Right cardiac atrium (tissue), 5 donors: ENCODE measurements around the gene NACAD. TPM values are rescaled to one million over a fixed set of nuclear protein-coding genes. Genes with fewer than 3 reads are reported as not detected.
A peak's percentile ranks its signal among the peaks of the same experiment; 100 is the strongest.

Experiments
- ATAC-seq, 2 donors: fragments of 200-7000 bp; cut with Tn5 transposase; one replicate each; pipeline versions ENCODE4 v1.8.0 to v1.9.1; 2020; ENCODE audit warnings: moderate library complexity in 2 of 2, mild to moderate bottlenecking in 1 of 2
- DNase-seq, 3 donors: peaks; one replicate each; pipeline ENCODE4 v3.0.0-alpha.2; 2020
- H3K27ac ChIP-seq: one replicate; pipeline ENCODE4 v1.5.1; 2013; ENCODE audit warnings: mild to moderate bottlenecking, low read length, control low read depth, moderate library complexity
- H3K27me3 ChIP-seq: one replicate; pipeline ENCODE4 v1.6.1; 2013; ENCODE audit not compliant: control insufficient read depth, insufficient read depth
- H3K4me1 ChIP-seq: one replicate; pipeline ENCODE4 v1.6.1; 2013; ENCODE audit warnings: low read length; ENCODE audit not compliant: control insufficient read depth, insufficient read depth
- H3K4me3 ChIP-seq: one replicate; pipeline ENCODE4 v1.5.1; 2013; ENCODE audit warnings: low read length, control low read depth
- H3K9me3 ChIP-seq: one replicate; pipeline ENCODE4 v1.6.1; 2013; ENCODE audit warnings: low read length; ENCODE audit not compliant: control insufficient read depth
- WGBS: extraction: QIAGEN DNeasy Blood & Tissue Kit; methylation state at CpG from one replicate; pipeline ENCODE4 v1.1.7; 2013; 5-methylcytosine and 5-hydroxymethylcytosine counted together
- intact Hi-C, 4 donors: fragments of 100-400 bp; cut with DNase I; formaldehyde crosslinking; loops; one replicate each; pipeline versions ENCODE4 v1.11.0 to v1.14.0; 2022 to 2023
- polyA plus RNA-seq: library from polyadenylated mRNA; stranded (reverse); fragments of 200-250 nt; gene quantifications from one replicate; pipeline ENCODE4 v1.2.3, GENCODE V29; 2013
- total RNA-seq, 4 donors: library from RNA; stranded (reverse); fragmentation: NEBNext Ultra II Directional; extraction: Animal tissue kit (Norgen Biotek cat#: 25700); gene quantifications; one replicate each; pipeline ENCODE4 v1.2.1, GENCODE V29; 2021
- donor health status: healthy with polysubstance abuse.
- donor health status: DM: no; HTN: yes; CAD: no.
- donor health status: DM: no; HTN: no; CAD: no.
- donor health status: DM: no; HTN: yes; CAD: no; lungs with severe emphysema.
- donor health status: DM: yes; HTN: yes; CAD: no.

The NACAD gene
- total and polyA plus RNA-seq, 5 donors = 3.2 to 6.5 (median 4.8) TPM

DNA sequence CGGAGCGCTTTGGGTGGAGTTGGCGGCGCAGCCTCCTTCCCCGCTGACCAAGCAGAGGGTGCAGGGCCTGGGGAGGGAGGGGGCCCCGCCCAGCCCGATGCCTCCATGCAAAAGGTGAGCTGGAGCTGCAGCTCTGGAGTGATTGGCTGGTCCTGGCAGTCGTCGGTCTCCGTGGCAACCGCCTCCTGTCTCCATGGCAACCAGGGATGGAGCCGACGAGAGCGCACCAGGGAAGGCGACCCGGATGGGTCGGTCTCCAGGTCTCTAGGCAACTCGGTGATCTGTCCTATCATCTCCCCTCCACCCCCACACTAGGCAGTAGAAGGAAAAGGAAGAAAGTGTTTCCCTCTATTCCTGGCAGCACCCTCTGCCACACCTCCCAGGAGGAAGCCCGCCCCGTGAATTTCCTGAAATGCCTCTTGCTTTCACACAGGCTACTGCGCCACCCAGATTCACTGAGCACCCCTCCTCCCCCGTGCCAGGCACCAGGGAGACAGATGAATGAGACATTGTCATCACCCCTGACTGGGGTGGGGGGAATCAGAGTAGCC, 647 bp upstream of the NACAD start:
- intact Hi-C loops = no loop called here
- DNase-seq (peak; percentile 64 to 82 (median 81)), ATAC-seq (peak; percentile 35 to 55)
- Histone ChIP-seq H3K9me3 (no peaks in the 10 kb centered on the region), H3K4me3 (peak overlapping the region; percentile 59), H3K27ac (no peak overlapping the region), H3K27me3 (no peaks in the 10 kb centered on the region), H3K4me1 (no peaks in the 10 kb centered on the region)
- 8% methylated on average over 22 of the region's 22 CpGs for WGBS

DNA sequence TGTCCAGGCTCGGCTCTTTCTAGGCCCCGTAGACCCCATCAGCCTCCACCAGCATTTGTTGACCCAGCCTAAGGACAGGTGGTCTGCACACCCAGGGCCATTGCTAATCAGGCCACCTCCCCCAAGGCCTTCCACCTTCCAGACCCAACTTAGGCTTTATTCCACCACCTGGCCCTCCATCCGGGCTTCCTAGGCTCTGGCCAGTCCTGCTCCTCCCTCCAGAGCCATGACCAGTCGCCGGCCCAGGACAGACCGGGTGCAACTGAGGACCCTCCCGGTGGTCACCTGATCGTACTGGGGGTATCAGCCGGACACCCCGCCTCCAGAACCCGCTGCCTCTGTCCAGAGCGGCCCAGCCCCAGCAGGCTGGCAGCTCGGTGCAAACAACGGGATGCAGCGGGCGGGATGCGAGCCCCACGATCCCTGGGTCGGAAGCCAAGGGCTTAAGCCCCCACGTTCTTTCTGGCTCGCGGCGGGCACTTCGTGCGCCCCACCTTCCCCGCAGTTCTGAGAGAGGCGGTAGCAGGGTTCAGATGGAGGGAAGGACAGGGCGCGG, 545 bp downstream of the NACAD start:
- intact Hi-C loops = no loop called here
- DNase-seq = peak in 1 of 3 donors; percentile 64
- peak overlapping the region; percentile 59 for H3K4me3 ChIP-seq
- peak; percentile 23 to 25 for ATAC-seq
- H3K4me1 ChIP-seq = no peaks in the 10 kb centered on the region
- no peaks in the 10 kb centered on the region for H3K9me3 ChIP-seq
- no peak overlapping the region for H3K27ac ChIP-seq
- no peaks in the 10 kb centered on the region for H3K27me3 ChIP-seq
- WGBS = 32% methylated on average over 29 of the region's 29 CpGs

DNA sequence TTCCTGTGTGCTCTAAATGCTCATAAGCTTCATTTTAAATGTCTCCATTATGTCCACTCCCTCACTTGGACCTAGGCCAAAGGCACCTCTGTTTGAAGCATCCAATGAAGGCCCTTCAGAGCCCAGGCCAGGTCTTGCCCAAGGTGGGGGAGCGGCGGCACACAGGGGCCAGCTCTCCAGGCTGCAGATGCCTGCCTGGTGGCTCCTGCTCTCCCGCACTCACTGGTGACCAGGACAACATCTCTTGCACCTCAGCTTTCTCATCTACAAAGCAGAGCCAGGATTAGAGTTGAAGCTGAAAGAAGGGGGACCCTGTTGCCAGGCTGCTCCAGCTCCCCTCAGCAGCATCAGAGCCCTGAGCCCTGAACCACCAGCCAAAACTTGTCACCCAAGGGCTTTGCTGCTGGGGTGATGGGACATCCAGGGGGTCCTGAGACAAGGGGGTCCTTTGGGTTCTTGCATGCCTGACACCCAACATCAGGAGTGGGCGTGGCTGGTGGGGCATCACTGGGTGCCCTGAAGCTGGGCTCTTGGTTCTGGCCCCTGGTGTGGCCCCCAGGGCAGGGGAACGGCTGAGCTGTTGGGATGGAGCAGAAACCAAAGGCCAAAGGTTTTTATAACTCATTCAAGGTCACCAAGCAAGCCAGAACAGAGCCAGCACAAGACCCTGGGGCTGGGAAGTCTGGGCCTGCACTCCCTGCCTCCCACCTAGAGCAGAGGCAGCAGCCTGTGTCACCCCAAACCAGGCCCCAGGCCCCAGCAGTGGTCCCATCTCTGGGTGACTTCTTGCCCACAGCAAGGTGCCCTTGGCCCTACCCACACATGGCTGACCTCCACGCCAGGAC, 1.2 kb downstream of the NACAD start:
- no peak overlapping the region for H3K4me3 ChIP-seq
- peak in 1 of 3 donors; percentile 47 for DNase-seq

DNA sequence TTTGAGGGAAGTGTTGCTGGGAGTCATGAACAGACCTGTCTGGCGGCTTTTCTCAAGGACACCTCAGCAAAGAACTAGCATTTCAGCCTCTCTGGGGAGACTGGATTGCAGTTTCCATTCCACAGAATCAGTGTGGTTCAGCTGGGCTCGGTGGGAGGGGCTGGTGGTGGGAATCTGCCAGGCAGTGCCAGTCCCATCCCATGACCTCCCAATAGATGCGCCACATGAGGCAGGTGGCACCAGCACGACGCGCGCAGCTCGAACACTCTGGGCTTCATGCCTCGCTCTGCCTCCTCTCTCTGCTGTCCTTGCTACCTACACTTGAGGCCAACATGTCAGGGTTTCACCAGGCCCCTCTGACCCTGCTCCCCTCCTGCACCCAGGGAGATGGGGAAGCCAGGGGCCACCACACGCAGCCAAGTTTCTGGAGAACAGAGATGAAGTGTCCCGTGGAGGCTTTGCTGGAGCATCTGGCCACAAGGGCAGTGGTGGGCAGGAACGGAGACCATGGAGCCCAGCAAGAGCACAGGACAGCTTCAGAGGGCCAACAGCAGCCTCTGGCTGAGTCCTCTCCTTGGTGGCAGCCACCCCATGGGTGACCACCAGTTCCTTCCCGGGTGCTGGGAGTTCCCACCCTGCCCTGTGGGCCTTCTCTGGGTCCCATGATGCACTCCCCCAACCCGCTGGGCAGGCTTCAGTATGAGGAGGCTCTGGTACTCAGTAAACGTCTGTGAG, 2.3 kb downstream of the NACAD start:
- no peaks in the 10 kb centered on the region for H3K27me3 ChIP-seq
- intact Hi-C loops = no loop called here
- H3K4me3 ChIP-seq = no peak overlapping the region
- H3K27ac ChIP-seq = no peak overlapping the region
- DNase-seq (no peak), ATAC-seq (no peak)
- 89% methylated on average over 15 of the region's 15 CpGs for WGBS
- H3K4me1 ChIP-seq = no peaks in the 10 kb centered on the region
- no peaks in the 10 kb centered on the region for H3K9me3 ChIP-seq

More for the DNA sequence above, 1.2 kb downstream of the NACAD start:
- no peak for ATAC-seq
- Histone ChIP-seq H3K4me1 (no peaks in the 10 kb centered on the region), H3K9me3 (no peaks in the 10 kb centered on the region), H3K27ac (no peak overlapping the region), H3K27me3 (no peaks in the 10 kb centered on the region)
- intact Hi-C loops = no loop called here
- WGBS = 90% methylated on average over 6 of the region's 6 CpGs

DNA sequence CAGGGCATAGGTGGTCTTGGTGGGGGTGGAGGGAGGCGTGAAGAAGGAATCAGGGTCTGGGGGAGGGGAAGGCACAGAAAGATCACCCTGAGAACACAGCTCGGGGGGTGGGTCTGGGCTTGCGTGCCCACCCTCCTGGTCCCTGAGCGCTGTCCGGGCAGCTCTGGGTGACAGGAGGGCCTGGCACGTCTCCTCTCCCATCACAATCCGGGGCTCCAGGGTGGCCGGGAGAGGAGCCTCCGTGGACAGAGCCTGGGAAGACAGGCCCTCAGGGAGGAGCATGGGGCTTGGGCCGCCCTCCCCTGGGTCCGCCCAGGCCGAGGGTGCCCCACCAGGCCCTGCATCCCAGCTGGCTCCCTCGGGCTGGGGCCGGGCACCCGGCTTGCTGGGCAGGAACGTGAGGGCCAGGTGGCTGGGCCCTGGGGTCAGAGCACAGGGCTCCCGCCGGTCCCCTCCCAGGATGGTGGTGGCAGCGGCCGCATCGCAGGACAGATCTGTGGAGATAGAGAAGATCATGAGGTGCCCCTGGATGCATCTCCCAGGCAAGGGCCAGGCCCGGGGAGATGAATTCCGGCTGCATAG, 3.1 kb downstream of the NACAD start:
- no peaks in the 10 kb centered on the region for H3K27me3 ChIP-seq
- H3K9me3 ChIP-seq = no peaks in the 10 kb centered on the region
- no peaks in the 10 kb centered on the region for H3K4me1 ChIP-seq
- peak in 1 of 3 donors; percentile 56 for DNase-seq
- no peak overlapping the region for H3K27ac ChIP-seq
- H3K4me3 ChIP-seq = no peak overlapping the region
- 84% methylated on average over 23 of the region's 23 CpGs for WGBS
- intact Hi-C loops = no loop called here
- no peak for ATAC-seq

DNA sequence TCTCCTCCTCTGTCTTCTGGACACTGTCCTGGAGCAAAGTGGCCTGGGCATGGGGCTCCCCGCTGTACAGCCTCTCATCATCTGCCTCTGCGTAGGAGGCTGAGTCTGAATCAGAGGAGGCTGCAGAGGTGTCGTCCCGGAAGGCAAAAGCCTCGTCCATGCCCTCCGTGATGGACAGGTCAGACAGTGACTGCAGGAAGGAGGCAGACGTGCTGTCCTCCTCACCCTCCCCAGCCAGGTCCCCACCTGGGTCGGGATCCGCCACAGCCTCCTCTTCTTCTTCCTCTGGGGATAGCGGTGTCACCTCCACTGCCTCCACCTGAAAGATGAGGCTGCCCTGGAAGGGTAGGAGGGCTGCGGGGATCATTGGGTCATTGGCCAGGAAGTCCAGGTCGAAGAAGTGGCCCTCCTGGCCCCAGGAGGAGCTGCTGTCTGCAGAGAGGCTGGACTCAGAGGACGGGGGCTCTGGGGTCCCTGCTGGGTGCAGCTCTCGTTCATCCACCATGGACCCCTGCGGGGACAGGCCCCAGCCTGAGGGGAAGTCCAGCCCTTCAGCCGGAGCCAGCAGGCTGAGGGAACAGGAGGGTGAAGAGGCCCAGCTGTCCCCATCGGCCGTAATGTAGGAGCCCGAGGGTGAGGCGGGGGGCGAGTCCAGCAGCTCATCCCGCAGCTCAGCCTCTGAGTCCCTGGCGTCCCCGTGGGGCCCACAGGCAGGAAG, 3.7 kb downstream of the NACAD start:
- intact Hi-C loops = no loop called here
- ATAC-seq (no peak), DNase-seq (peak in 1 of 3 donors; percentile 50)
- Histone ChIP-seq H3K4me1 (no peaks in the 10 kb centered on the region), H3K9me3 (no peaks in the 10 kb centered on the region), H3K27me3 (no peaks in the 10 kb centered on the region), H3K4me3 (no peak overlapping the region), H3K27ac (no peak overlapping the region)
- 73% methylated on average over 24 of the region's 24 CpGs for WGBS

DNA sequence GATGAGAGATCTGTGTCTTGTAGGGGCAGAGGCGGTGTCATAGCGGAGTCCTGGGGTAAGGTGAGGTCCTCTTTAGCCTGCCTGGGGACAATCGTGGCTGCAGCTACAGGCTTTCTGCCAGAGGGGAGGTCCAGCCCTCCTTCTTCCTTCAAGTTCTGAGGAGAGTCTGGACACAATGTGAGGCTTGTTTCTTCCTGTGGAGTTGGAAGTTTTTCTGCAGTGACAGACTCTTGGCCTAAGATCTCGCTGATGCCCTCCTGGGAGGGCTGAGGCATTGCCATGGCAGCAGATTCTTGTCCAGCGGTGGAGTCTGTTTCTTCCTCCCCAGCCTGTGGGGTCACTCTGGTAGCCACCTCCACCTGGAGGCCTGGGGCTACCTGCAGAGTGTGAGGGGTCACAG, 4.4 kb downstream of the NACAD start:
- DNase-seq = no peak
- H3K27me3 ChIP-seq = no peaks in the 10 kb centered on the region
- whole genome bisulfite sequencing = 58% methylated on average over 5 of the region's 5 CpGs
- H3K9me3 ChIP-seq = no peaks in the 10 kb centered on the region
- no peak for ATAC-seq
- H3K4me3 ChIP-seq = no peak overlapping the region
- H3K4me1 ChIP-seq = no peaks in the 10 kb centered on the region
- intact Hi-C loops = no loop called here
- H3K27ac ChIP-seq = no peak overlapping the region

DNA sequence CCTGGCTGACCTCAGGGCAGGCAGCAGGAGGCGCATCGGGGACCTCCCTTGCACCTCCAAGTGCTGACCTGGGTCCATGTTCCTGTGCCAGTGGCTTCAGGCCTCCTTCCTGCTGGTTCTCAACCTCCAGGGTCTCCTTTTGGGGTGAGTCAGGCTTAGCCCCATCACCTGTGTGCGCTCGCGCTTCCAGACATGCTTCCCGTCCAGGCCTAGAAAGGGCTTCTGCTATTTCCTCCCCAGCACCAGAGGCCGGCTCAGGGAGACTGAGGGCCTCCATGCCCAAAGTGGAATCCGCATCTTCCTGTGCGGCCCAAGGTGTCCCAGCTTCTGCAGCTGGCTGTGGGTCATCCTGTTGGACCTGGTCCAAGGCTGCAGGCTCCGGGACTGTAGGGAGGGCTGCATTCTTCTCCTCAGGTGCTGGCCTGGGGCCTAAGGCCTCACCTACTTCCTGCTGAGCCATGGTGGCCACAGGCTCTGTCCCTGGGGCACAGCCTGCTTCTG, 5.9 kb downstream of the NACAD start:
- no peak overlapping the region for H3K4me3 ChIP-seq
- H3K27ac ChIP-seq = no peak overlapping the region
- no peaks in the 10 kb centered on the region for H3K4me1 ChIP-seq
- no peaks in the 10 kb centered on the region for H3K9me3 ChIP-seq
- ATAC-seq (no peak), DNase-seq (peak in 1 of 3 donors; percentile 44)
- intact Hi-C loops = no loop called here
- WGBS = 66% methylated on average over 10 of the region's 10 CpGs
- no peaks in the 10 kb centered on the region for H3K27me3 ChIP-seq

DNA sequence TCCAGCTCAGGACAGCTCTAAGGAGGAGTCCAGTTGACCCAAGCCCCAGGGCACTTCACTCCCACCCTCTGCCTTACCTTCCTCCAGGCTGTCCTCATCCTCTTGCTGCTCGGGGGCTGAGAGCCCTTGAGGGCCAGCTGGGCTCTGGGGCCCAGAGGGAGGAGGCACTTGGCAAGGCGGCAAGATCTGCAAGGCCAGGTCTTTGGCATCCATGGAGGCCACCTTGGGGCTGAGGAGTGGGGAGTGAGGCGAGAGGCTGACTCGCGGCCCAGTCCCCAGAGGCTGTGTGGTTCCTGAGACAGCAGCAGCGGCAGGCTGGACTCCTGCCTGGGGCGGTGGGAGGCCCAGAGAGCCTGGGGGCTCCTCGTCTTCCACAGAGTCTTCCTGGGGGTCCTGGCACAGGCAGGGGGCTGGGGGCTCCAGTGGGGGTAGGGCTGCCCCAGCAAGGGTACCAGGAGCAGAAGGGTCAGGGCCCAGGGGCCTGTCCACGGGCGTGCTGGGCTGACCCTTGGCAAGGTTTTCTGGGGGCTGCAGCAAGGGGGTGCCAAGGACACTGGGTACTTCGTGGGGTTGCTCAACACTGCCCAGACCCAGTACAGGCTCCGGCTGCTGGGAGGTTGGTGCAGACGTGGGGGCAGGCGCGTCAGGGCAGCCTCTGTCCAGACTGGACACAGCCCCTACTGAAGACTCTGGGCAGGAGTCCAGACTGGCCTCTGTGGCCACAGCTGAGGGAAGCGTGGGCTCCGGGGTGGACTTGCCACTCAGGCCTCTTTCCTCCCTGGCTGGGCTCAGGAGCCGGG, 6.5 kb downstream of the NACAD start:
- Histone ChIP-seq H3K27ac (no peak overlapping the region), H3K27me3 (no peaks in the 10 kb centered on the region), H3K9me3 (no peaks in the 10 kb centered on the region), H3K4me3 (no peak overlapping the region), H3K4me1 (no peaks in the 10 kb centered on the region)
- DNase-seq (peak; percentile 57 to 79 (median 71)), ATAC-seq (peak; percentile 49 to 63)
- intact Hi-C loops = no loop called here
- 61% methylated on average over 18 of the region's 18 CpGs for WGBS

DNA sequence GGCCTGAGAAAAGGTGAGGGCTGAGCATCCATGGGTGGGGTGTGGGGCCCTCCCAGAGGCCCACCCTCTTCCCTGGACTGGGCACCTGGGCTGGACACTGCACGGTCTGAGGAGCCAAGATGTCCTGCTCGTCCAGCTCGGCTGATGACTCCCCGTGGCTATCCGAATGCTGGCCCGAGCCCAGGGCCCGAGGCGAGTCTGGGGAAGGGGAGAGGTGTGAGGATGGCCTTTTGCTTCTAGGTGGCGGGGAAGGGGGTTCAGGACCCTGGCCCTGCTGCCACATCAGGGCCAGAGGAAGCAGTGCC, 7.1 kb downstream of the NACAD start:
- H3K27ac ChIP-seq = no peak overlapping the region
- no peak overlapping the region for H3K4me3 ChIP-seq
- DNase-seq (peak in 1 of 3 donors; percentile 48), ATAC-seq (peak in 1 of 2 donors; percentile 9)
- no peaks in the 10 kb centered on the region for H3K9me3 ChIP-seq
- intact Hi-C loops = no loop called here
- no peaks in the 10 kb centered on the region for H3K27me3 ChIP-seq
- 90% methylated on average over 9 of the region's 9 CpGs for WGBS
- H3K4me1 ChIP-seq = no peaks in the 10 kb centered on the region
